GM19397 (cell line): ENCODE results near the gene MYL1.

Experiments used
- ATAC-seq: cut with Tn5 transposase; IDR thresholded peaks from one replicate; pipeline ENCODE4 v1.9.1; 2021; ENCODE audit warnings: mild to moderate bottlenecking, moderate library complexity; ENCODE audit not compliant: unreplicated experiment

MYL1 gene

DNA sequence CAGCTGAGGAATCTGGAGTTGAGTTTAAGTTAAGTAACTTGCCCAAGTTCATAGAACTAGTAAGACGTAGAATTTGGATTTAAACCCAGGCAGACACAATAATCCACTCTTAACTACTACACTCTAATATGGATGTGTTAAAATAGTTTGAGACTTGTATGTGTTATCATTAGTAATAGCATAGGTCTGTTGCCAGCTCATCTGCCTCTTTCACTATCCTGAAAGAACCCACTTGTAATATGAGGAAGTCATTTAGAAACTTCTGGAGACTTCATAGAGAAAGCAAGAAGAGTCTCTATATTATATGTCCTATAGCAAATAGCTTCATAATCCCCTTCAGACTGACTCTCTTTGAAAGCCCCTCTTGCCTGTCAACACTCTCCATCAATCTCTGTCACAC is 46.7 kb downstream of the MYL1 start:
- ATAC-seq, result no peak

DNA sequence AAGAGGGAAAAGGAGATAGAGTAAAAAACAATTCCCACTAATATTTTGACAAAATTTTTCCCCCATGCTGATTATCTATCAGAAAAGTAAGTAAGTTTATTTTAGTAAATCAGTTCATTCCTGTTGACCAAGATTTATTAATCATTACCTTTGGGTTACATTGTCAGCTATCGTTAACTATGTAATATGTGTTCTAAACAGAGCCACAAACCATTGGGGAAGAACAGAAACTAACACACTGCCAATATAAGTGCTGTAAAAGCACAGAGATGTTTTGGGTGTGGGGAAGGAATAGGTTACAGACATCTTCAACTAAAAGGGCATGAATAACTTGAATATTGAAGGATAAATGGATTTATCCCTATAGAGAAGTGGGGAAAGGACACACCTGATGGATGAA is 47.3 kb downstream of the MYL1 start:
- peak; percentile 48 for ATAC-seq

DNA sequence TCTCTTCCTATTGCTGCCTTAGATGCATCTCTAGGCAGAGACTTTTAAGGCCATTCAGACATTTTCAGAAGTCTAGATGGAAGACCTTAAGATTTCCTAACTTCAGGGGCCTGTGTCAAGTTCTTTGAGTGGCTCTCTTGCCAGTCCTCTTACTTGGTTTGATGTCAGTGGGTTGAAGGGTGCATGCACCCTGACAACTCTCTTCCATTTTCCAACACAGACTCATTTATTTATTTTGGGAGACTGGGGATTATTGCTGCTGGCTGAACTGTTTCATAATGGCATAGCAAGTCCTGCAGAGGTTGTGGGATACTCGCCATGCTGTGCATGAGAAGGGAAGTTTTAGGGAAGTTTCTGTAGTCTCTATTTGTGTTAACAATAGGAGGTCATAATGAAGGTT is 50.7 kb downstream of the MYL1 start:
- no peak for ATAC-seq

DNA sequence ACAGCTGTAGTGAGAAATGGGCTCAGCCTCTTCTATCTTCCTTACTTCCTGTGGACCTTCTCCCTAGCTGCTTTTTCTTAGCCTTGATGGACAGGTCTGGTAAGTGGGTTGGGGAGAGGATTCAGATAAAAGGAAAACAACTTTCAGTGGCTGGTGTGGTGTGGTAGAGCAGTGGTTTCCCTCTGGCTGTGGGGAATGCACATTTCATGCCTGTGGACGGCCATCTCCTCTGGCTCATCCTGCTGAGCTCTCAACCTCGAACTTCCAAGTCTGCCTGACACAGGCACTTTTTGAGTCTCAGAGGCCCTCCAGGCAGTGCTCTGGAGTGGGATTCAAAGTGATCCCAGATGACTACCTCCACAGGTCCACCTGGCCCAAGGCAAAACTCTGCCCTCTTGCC is 51.1 kb downstream of the MYL1 start:
- no peak for ATAC-seq

DNA sequence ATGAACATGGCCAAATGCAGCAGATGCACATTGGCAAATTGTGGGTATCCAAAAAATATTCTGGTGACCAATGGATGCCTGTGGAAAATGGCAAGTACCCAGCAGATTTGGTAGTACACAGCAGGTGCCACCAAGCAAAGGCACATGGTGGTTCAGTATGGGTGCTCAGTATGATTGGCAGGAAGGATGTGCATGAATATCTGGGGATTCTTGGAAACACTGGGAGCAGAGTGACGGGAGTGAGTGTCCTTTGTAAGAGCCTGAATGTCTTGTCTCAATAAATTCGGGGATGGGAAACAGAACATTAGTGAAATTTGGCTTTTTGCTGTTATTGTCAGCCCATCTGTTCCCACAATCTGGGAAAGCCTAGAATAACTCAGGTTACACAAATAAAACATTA is 52.9 kb downstream of the MYL1 start:
- no peak for ATAC-seq

DNA sequence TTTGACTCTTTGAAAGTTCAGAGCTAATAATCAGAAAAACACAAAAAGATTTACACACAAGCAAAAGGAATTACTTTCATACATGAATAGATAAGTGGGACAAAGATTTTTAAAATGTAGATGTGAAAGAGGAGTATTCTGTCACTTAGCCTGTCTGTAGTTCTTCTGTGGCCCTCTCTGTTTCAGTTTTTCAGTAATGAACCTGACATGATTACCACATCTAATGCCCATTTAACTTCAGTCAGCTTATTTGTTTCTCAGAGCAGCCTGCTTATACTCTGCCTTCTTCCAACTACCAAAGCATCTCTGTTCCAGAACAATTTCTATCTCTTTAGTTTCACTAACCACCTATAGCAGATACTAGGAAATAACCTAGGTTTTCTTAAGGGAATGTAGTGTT is 55.3 kb downstream of the MYL1 start:
- no peak for ATAC-seq

DNA sequence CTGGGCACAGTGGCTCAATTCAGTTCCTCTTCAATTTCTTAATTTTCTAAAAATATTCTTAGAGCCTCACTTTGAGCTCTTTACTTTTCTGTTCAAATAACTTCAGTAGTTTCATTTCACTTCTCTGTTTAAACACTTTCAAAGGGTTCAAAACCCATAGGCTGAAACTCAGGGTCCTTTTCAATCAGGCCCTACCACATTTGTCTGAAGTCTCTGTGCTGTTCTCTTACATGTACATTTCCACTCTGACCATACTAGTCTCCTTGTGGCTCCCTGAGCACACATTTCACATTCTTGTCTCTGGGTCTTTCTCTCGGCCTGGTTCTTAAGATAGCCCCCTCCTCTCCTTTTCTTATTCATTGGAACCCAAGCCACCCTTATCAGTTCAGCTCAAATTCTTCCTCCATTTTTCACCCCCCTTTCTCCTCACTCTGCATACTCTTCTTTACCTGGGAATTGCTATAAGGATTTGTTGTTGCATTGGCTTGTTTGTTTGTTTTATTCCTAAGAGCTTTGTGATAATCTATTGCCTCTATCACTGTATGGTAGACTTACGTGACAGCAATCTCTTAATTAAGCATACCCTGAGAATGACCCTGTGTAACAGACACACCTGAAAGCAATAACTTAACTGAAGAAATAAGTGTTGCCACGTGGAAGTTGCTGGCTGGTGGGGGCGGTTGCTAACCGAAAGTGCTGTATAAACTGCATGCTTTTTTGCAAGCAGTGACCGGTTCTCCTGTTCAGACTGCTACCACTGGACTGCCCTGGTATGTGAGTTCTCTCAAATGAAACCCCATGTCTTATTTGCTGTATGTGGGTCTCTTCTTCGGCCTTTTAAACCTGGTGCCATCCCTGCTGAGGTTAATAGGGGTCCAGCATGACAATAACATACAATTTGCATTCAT is 62.0 kb downstream of the MYL1 start:
- ATAC-seq, result no peak

DNA sequence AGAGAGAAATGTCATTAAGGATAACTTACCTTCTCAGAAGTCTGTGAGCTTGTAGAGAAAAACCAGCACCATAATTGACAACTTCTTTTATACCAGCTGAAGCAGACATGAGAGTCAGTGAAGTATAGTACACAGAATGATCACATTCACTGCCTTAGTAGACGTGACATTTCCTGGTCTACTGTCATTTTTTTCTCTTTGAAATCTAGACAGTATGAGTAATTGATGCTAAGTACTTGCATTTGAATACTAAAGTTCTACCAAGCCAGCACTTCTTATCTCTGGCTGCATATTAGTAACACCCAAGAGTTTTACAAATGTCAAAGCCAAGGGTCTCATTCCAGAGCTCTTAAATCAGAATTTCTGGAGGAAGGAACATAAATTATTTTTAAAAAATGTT is 64.4 kb downstream of the MYL1 start:
- ATAC-seq, result no peak
